HG03354 (cell line): ENCODE data around the gene P2RY2.
"Not testable (repeated sequence)": the region's sequence is repeated elsewhere in the genome, so short reads cannot be mapped to it uniquely, and the experiment has no call there.

ENCODE experiments used
- ATAC-seq: cut with Tn5 transposase; IDR thresholded peaks from one replicate; pipeline ENCODE4 v1.9.1; 2021; ENCODE audit warnings: mild to moderate bottlenecking; ENCODE audit not compliant: unreplicated experiment, poor library complexity, severe bottlenecking

P2RY2 gene

DNA sequence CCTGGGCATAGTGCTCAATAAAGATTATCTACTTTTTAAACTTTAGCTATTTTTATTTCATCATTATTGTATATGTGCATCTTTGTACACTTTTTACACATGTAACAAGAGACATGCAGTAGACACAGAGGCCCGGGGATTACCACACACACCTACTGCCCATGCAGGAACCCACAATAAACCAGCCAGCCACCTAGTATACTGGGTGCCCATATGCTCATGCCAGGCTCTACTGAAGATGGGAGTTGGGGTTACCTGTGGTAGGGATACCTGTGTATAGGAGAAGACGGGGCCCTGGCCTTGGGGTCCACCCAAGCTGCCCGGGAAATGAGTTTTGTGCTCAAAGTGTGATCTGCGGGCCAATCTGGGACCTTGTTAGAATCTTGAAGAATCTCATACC is 31.2 kb upstream of the P2RY2 start:
- ATAC-seq: no peak

DNA sequence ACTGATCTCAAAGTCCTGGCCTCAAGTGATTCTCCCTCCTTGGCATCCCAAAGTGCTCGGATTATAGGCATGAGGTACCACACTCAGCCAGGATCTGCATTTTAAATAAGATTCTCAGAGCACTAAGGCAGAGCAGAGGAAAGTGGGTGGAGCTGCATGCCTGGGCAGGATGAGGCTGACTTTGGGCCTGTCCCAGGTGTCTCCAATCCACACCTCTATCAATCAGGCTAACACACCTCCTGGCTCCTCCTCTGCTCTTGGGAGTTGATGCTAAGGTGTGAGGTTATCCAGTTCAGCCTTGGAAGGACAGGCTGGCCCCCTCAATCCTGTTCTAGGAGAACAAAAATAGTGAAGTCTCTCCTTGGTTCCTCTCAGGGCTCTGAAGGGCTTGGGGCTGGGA is 30.2 kb upstream of the P2RY2 start:
- ATAC-seq: no peak

GRCh38 chr11:73188301-73188700 is 29.8 kb upstream of the P2RY2 start:
- ATAC-seq: no peak

DNA sequence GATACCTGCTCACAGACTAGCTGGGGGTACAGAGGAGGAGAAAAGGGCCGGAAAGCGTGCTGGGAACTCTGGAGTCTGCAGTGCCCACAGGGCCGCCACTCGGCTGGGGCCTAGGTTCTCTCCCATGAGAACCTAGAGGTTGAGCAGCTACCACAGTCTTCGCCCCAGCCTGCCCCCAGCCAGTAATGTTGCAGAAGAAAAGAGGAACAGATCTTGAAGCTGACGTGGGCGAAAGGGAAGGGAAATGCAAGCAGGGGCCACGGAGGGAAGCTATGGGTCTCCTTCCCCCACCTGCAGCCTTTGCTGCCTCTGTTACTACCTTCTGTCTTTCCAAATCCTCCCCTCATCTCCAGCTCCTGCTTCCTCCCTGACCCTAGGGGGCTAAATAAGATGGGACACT is 28.8 kb upstream of the P2RY2 start:
- no peak for ATAC-seq

GRCh38 chr11:73189723-73190556 is 28.1 kb upstream of the P2RY2 start:
- ATAC-seq: no peak

DNA sequence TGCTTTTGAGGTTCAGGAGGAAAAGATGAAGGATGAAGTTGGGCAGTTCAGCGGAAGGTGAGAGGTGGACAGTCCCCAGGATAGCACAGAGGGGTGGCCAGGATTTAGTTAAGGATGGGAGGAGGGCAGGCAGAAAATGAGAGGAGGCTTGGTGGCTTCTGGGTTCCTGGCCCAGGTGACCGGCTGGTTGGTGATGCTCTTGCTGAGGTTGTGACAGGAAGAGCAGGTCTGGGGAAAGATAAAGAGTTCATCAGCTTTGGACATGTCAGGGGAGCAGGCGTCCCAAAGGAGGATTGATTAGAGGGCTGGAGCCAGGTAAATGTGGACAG is 27.6 kb upstream of the P2RY2 start:
- no peak for ATAC-seq

GRCh38 chr11:73191151-73191550 is 26.9 kb upstream of the P2RY2 start:
- ATAC-seq: no peak

DNA sequence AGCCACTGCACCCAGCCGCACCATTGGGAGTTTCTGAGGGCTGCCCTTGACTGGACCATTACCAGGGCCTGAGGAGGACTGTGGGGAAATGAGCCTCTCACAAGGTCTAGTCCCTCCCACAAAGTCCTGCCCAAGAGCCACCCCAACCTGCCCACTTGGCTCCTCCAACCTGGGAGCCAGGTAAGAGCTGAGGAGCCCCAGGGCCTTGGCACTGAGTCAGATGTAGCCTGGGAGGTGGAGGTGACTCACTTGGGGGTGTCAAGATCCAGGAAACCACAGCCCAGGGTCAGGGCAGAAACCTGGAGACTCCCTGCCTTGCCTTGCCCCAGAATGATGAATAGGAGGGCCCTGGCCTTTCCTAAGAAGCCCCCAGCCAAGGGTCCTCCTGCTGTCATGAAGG is 25.8 kb upstream of the P2RY2 start:
- no peak for ATAC-seq

DNA sequence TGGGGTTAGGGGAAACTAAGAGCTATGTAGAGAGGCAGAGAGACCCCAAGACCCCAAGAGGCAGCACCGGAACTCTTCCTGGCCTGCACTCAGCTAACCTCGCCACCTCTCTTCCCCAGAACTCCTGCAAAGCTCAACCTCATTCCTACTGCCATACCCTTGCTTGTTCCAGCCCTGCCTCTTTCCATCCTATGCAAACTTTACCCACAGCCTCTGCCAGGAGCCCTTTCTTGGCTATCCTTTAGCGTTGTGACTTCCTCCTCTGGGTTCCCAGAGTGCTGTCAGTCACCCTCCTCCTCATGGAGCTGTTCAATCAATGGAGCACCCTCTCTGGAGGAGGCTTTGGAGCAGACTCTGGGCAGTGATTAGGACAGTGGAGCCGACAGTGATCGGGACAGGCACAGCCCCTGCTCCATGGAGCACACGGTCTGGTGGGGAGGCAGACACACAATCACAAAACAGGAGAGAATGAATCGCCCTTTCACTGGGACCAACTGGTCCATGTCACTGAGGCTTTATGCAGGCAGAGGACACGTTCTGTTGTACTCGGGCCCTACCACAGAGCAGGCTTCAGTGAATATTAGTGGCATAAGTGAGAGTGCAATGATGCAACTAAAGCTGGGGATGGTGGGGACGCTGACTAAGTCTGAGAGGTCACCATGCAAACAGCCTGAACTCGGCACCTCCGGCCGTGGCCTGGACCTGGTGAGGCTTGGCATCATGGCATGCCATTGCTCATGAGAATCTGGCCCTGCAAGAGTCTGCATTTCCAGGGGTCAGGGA is 24.6 kb upstream of the P2RY2 start:
- no peak for ATAC-seq

DNA sequence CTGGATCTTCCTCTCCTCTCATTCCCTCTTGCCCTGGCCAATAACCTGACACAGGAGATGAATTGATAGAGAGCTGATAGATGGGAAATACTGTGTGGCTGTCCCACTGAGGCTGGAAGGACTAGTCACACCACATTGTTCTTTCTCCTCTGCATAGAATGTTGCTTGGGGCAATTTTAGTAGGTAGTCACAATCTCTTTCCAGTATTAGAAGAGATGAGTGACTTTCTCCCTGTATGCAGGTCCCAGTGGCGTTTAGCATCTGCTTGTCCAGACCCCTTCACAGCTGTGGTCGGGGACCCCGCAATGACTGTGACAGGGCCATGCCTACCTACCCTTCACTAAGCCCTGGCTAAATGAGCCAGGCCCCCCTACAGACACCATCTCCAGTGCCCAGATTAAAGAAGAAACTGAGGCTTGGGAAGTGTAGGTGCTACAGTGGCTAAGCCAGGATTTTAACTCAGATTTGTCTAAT is 24.0 kb upstream of the P2RY2 start:
- ATAC-seq: no peak

DNA sequence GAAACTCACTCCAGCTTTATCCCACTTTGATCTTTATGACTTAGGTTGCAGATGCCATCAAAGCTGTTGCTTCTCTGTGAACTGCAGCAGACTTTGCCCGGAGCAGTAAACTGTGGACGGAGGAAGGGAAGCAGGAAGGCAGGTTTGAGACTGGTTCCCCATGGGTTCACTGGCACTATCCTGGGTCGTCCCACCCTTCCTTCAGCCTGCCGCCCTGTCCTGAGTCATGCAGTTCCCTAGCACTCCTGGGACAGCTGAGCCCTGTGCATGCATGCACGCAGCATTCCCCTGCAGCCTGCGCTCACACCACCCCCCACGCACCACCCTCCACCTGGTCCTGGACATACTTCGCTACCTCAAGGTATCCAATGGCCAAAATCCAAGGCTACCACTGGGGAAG is 23.5 kb upstream of the P2RY2 start:
- no peak for ATAC-seq

DNA sequence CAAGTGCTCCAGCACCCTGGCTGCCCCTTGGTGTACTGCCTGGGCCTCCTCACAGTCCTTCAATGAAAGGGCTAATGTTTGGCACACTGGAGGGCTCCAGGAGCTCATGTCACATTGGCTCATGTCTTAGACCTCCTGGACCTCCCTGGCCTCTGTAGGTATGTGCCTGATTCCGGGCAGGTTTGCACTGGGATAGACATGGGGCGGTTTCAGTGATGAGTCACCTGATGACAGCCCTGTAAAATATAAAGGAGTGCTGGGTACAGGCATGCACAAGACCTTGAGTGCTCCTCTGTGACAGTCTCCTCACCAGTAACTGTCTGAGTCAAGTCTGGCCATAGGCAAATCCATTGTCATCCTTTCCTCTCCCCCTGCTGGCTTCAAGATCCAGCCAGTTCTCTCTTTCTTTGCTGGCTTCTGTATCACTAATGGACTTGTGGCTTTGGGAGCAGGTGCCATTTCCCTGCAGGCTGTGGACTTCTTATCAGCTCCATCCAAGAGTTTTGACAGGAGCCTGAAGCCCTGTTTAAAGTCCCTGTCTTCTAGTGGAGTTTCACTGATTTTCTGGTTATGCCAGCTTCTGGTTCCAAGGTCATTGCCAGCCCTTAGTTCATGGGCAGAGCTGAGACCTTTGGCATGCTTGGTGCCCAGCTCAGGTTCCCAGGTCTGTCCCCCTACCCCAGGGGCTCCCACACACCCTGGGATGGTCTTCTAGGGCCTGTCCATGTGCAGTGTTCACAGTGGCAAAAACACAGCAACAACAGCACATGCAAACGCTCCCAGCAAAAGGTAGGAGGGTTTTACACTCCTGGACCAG is 22.7 kb upstream of the P2RY2 start:
- ATAC-seq: no peak

- ATAC-seq: no peak
Measured at GRCh38 chr11:73196576-73196975, 21.5 kb upstream of the P2RY2 start.

- no peak for ATAC-seq
Measured at GRCh38 chr11:73197348-73197747, 20.7 kb upstream of the P2RY2 start.

GRCh38 chr11:73197787-73198186 is 20.3 kb upstream of the P2RY2 start:
- ATAC-seq: not testable (repeated sequence)

GRCh38 chr11:73198677-73199076 is 19.4 kb upstream of the P2RY2 start:
- no peak for ATAC-seq

- no peak for ATAC-seq
Measured at GRCh38 chr11:73199446-73199845, 18.6 kb upstream of the P2RY2 start.

DNA sequence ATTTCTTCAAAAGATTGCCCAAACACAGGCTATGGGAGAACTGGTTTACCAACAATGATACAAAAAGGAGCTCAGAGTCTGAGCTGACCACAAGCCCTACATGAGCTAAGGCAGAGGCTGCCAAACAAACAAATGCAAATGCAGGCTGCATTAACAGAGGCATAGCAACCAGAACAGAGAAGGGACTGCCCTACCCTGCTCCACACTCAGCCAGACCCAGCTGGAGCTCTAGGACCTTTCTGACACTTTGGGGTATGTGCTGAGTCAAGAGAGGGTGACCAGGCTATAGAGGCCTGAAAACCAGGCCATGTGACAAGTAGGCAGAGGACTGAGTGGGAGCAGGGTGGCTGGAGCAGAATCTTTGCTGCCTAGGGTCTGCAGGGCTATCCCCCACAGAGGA is 17.8 kb upstream of the P2RY2 start:
- ATAC-seq: no peak

GRCh38 chr11:73201249-73201648 is 16.8 kb upstream of the P2RY2 start:
- no peak for ATAC-seq
